GM23248 (cell line): ENCODE measurements around the gene LRSAM1. TPM values are rescaled to one million over a fixed set of nuclear protein-coding genes. Genes with fewer than 3 reads are reported as not detected.

Source experiments
- DNase-seq: peaks from one replicate; pipeline ENCODE4 v3.0.0-alpha.2; 2015
- H2AFZ ChIP-seq: fragments of 200-600 bp; sonication (generic); 2 replicates; pipeline ENCODE4 v1.6.1; 2016; ENCODE audit warnings: antibody characterized with exemption
- H3F3A ChIP-seq: fragments of 200-600 bp; sonication (generic); 2 replicates; pipeline ENCODE4 v1.6.1; 2016; ENCODE audit warnings: mild to moderate bottlenecking, antibody characterized with exemption, mixed run types; ENCODE audit not compliant: insufficient read depth
- H3K27ac ChIP-seq: fragments of 200-600 bp; sonication (generic); 2 replicates; pipeline ENCODE4 v1.5.1; 2016; ENCODE audit warnings: mild to moderate bottlenecking
- H3K27me3 ChIP-seq: fragments of 200-600 bp; sonication (generic); replicated peaks from 2 replicates; pipeline ENCODE4 v1.6.1; 2016; ENCODE audit warnings: mild to moderate bottlenecking; ENCODE audit not compliant: insufficient read depth
- H3K36me3 ChIP-seq: fragments of 200-600 bp; sonication (generic); 2 replicates; pipeline ENCODE4 v1.6.1; 2016; ENCODE audit warnings: low read depth, mild to moderate bottlenecking
- H3K4me1 ChIP-seq: fragments of 200-600 bp; sonication (generic); 2 replicates; pipeline ENCODE4 v1.6.1; 2016; ENCODE audit warnings: mild to moderate bottlenecking; ENCODE audit not compliant: insufficient read depth
- H3K4me2 ChIP-seq: fragments of 200-600 bp; sonication (generic); one replicate; pipeline ENCODE4 v1.6.1; 2016; ENCODE audit warnings: mild to moderate bottlenecking; ENCODE audit not compliant: unreplicated experiment
- H3K4me3 ChIP-seq: fragments of 200-600 bp; sonication (generic); 2 replicates; pipeline ENCODE4 v1.5.1; 2016; ENCODE audit warnings: mild to moderate bottlenecking
- H3K79me2 ChIP-seq: fragments of 200-600 bp; sonication (generic); 2 replicates; pipeline ENCODE4 v1.6.1; 2016; ENCODE audit warnings: mild to moderate bottlenecking; ENCODE audit not compliant: insufficient read depth
- H3K9ac ChIP-seq: fragments of 200-600 bp; sonication (generic); 2 replicates; pipeline ENCODE4 v1.6.1; 2016; ENCODE audit warnings: mild to moderate bottlenecking
- H3K9me2 ChIP-seq: fragments of 200-600 bp; sonication (generic); 2 replicates; pipeline ENCODE4 v1.6.1; 2016; ENCODE audit warnings: mixed run types, mild to moderate bottlenecking, moderate library complexity; ENCODE audit not compliant: insufficient read depth
- H3K9me3 ChIP-seq: fragments of 200-600 bp; sonication (generic); one replicate; pipeline ENCODE4 v1.6.1; 2017; ENCODE audit warnings: low read depth
- H4K20me1 ChIP-seq: fragments of 200-600 bp; sonication (generic); 2 replicates; pipeline ENCODE4 v1.6.0; 2016; ENCODE audit not compliant: insufficient read depth
- EZH2 ChIP-seq: fragments of 200-600 bp; sonication (generic); IDR thresholded peaks from 2 replicates; pipeline ENCODE4 v1.6.1; 2018; ENCODE audit warnings: antibody characterized with exemption, mild to moderate bottlenecking; ENCODE audit not compliant: insufficient read depth, poor library complexity, severe bottlenecking
- EZH2phosphoT487 ChIP-seq: fragments of 200-600 bp; sonication (generic); IDR thresholded peaks from 2 replicates; pipeline ENCODE4 v1.6.1; 2018; ENCODE audit warnings: antibody characterized with exemption, moderate library complexity, mild to moderate bottlenecking, low read depth; ENCODE audit not compliant: insufficient read depth
- WGBS, 2 experiments: methylation state at CpG; one replicate each; pipeline ENCODE4 v1.1.6; 2015 to 2017; ENCODE audit warnings: low lambda C conversion rate in 2 of 2, low coverage in 1 of 2; ENCODE audit errors: missing lambda C conversion rate in 2 of 2; 5-methylcytosine and 5-hydroxymethylcytosine counted together
- in situ Hi-C: fragments of 300-500 bp; cut with MboI; formaldehyde crosslinking; loops from 2 replicates; pipeline ENCODE4 v1.15.0; 2020
- polyA plus RNA-seq: library from polyadenylated mRNA; unstranded; fragments of >200 nt; fragmentation: Nextera tagmentation; extraction: Ambion mirVana; gene quantifications from 2 replicates; pipeline ENCODE4 v1.2.1, GENCODE V29; 2016
- total RNA-seq: library from RNA; depleted of rRNA; stranded (reverse); fragments of >200 nt; shearing (Covaris generic); gene quantifications from 2 replicates; pipeline ENCODE4 v1.2.3, GENCODE V29; 2014

LRSAM1 gene
- total and polyA plus RNA-seq, 2 experiments from 2014 or later: 14.9 to 15.5 TPM

DNA sequence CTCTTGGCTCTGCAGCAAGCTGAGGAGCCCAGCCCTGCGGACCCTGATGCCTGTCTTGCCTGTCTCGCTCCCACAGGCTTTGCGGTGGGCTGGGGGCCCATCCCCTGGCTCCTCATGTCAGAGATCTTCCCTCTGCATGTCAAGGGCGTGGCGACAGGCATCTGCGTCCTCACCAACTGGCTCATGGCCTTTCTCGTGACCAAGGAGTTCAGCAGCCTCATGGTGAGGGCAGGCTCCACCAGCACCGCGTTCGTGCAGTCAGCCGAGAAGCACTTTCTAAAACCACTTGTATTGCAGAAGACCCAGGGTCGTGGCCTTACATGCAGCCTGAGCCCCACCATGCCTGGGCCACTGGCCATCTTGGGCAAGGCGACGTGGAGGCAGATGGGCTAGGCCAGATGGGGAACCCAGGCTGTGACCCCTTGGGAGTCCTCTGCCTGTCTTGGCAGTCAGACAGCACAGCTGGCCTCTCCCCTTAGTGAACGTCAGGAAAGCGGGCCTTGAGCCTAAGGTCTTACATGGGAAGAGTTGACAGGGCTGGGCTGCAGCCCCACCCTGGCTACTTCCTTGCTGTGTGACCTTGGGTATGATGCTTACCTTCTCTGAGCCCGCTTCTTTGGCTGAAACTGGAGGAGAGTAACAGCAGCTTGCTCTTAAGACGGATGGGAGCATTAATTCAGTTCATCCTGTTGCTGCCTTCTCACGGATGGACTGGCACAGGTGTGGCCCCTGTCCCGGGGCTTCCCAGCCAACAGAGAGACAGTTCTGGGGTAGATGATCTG, 45.8 kb upstream of the LRSAM1 start:
- H3K9me2 ChIP-seq: no peaks in the 10 kb centered on the region
- H2AFZ ChIP-seq: no peak overlapping the region
- H4K20me1 ChIP-seq: no peaks in the 10 kb centered on the region
- no peak overlapping the region for H3K9ac ChIP-seq
- no peaks in the 10 kb centered on the region for H3K9me3 ChIP-seq
- no peak for DNase-seq
- WGBS, 2 experiments: 95 to 96% methylated on average over 20 of the region's 20 CpGs
- TF ChIP-seq EZH2phosphoT487 (no peak), EZH2 (no peak)
- in situ Hi-C loops: no loop called here
- H3K4me1 ChIP-seq: no peaks in the 10 kb centered on the region
- H3K27ac ChIP-seq: no peak overlapping the region
- no peaks in the 10 kb centered on the region for H3K27me3 ChIP-seq
- H3K79me2 ChIP-seq: no peaks in the 10 kb centered on the region
- no peak overlapping the region for H3K4me2 ChIP-seq
- no peaks in the 10 kb centered on the region for H3F3A ChIP-seq
- H3K36me3 ChIP-seq: no peaks in the 10 kb centered on the region
- no peak overlapping the region for H3K4me3 ChIP-seq

DNA sequence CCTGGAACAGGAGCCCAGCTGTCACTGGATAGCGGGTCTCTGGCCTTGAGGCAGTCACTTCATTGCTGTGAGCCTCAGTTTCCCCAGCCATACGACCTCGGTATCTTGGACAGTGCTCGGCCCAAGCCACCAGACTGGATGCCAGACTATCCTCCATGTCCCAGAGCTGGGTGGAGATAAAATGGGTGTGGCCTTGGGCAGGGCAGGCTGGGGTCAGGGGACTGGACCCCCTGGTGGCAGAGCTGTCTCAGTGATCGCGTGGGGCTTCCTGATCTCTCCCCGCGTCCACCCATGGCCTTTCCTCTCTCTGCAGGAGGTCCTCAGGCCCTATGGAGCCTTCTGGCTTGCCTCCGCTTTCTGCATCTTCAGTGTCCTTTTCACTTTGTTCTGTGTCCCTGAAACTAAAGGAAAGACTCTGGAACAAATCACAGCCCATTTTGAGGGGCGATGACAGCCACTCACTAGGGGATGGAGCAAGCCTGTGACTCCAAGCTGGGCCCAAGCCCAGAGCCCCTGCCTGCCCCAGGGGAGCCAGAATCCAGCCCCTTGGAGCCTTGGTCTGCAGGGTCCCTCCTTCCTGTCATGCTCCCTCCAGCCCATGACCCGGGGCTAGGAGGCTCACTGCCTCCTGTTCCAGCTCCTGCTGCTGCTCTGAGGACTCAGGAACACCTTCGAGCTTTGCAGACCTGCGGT, 44.4 kb upstream of the LRSAM1 start:
- in situ Hi-C loops: no loop called here
- no peak for DNase-seq
- 92 to 95% methylated on average over 13 of the region's 13 CpGs for WGBS, 2 experiments
- Histone ChIP-seq H3K27ac (no peak overlapping the region), H3K9ac (no peak overlapping the region), H3K4me2 (no peak overlapping the region), H2AFZ (no peak overlapping the region), H3K79me2 (no peaks in the 10 kb centered on the region), H3F3A (no peaks in the 10 kb centered on the region), H3K27me3 (no peaks in the 10 kb centered on the region), H3K9me3 (no peaks in the 10 kb centered on the region), H3K36me3 (no peaks in the 10 kb centered on the region), H4K20me1 (no peaks in the 10 kb centered on the region), H3K9me2 (no peaks in the 10 kb centered on the region), H3K4me1 (no peaks in the 10 kb centered on the region), H3K4me3 (no peak overlapping the region)
- TF ChIP-seq EZH2 (no peak), EZH2phosphoT487 (no peak)

DNA sequence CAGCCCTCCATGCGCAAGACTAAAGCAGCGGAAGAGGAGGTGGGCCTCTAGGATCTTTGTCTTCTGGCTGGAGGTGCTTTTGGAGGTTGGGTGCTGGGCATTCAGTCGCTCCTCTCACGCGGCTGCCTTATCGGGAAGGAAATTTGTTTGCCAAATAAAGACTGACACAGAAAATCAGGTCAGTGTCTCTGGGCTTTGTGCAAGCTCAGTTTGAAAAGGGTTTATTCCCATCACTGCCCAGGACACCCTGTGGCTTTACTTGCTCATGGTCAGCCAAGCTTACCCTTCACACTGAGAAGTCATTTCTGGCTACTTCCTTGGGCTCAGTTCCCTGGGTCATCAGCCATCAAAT, 43.8 kb upstream of the LRSAM1 start:
- in situ Hi-C loops: no loop called here
- 97 to 99% methylated on average over 6 of the region's 6 CpGs for WGBS, 2 experiments

DNA sequence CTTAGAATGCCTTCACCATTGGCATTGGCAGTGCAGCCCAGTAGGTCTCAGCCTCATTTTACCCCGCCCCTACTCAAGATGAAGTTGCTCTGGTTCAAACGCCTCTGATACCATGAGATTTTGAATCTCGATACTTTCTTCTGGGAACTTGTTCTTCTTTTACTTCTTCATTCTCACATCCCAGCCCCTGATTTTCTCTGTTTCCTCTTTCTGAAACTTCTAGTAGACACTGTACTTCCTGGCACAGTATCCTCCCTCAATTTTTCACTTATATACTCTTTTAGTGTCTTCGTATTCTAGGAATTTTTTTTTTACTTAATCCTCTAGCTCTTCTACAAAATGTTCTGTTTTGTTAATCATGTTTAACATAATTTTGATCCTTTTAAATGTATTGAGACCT, 40.2 kb upstream of the LRSAM1 start:
- Histone ChIP-seq H3K4me2 (no peak overlapping the region), H4K20me1 (no peaks in the 10 kb centered on the region), H3K4me1 (no peaks in the 10 kb centered on the region), H3K4me3 (no peak overlapping the region), H3K9me3 (no peaks in the 10 kb centered on the region), H3K27me3 (no peaks in the 10 kb centered on the region), H3K9ac (no peak overlapping the region), H3K9me2 (no peaks in the 10 kb centered on the region), H3K27ac (no peak overlapping the region), H2AFZ (no peak overlapping the region), H3K36me3 (no peaks in the 10 kb centered on the region), H3F3A (no peaks in the 10 kb centered on the region), H3K79me2 (no peaks in the 10 kb centered on the region)
- TF ChIP-seq EZH2phosphoT487 (no peak), EZH2 (no peak)
- WGBS, 2 experiments: 95 to 97% methylated on average over 4 of the region's 4 CpGs
- in situ Hi-C loops: no loop called here
- no peak for DNase-seq

More for the DNA sequence above, 43.8 kb upstream of the LRSAM1 start:
- DNase-seq: no peak
- H3F3A ChIP-seq: no peaks in the 10 kb centered on the region
- H2AFZ ChIP-seq: no peak overlapping the region
- H3K4me1 ChIP-seq: no peaks in the 10 kb centered on the region
- no peak overlapping the region for H3K4me2 ChIP-seq
- H3K9me3 ChIP-seq: no peaks in the 10 kb centered on the region
- no peak for TF ChIP-seq EZH2
- TF ChIP-seq EZH2phosphoT487: no peak
- no peak overlapping the region for H3K4me3 ChIP-seq
- no peaks in the 10 kb centered on the region for H3K9me2 ChIP-seq
- no peaks in the 10 kb centered on the region for H4K20me1 ChIP-seq
- no peak overlapping the region for H3K27ac ChIP-seq
- no peaks in the 10 kb centered on the region for H3K79me2 ChIP-seq
- no peak overlapping the region for H3K9ac ChIP-seq
- no peaks in the 10 kb centered on the region for H3K36me3 ChIP-seq
- no peaks in the 10 kb centered on the region for H3K27me3 ChIP-seq
